ENCODE results near the gene CEP55. TPM values are rescaled to one million over a fixed set of nuclear protein-coding genes. Genes with fewer than 3 reads are reported as not detected.

The CEP55 gene
- total and polyA plus RNA-seq, 2 donors (not counting 1 experiment from before 2014, with no cell fraction given) = 16.1 to 19.0 TPM

DNA sequence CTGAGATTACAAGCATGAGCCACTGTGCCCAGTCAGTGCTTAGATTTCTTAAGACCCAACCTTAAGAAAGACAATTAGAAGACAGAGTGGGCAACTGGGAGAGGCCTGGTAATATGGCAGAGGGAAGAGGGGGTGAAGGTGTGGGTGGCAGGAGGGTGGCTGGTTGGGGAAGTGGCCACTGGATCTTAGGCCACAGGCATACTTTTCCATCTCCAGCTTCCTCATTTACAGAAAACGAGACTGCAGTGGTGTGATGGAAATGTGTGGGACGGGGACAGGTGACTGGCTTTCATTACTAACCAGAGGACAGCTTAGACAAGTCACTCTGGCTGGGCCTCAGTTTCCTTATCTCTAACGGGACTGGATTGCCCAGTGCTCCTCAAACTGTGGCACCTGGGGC, 69.0 kb downstream of the CEP55 start:
- Histone ChIP-seq H3K27me3 (ENCODE audit: control insufficient read depth, insufficient read depth, low read length) (peaks cover 25% of the 10 kb centered on the region), H3K9ac (ENCODE audit: insufficient read depth, low read length) (no peak overlapping the region), H3K9me3 (ENCODE audit: control insufficient read depth, insufficient read depth, low read depth, low read length) (no peaks in the 10 kb centered on the region), H3K4me1 (ENCODE audit: control insufficient read depth, extremely low read depth, insufficient read depth, low read length) (no peaks in the 10 kb centered on the region), H3K27ac (ENCODE audit: insufficient read depth, low read length) (no peak overlapping the region), H3K36me3 (ENCODE audit: control insufficient read depth, insufficient read depth, low read length) (no peaks in the 10 kb centered on the region), H3K4me2 (ENCODE audit: extremely low read depth, insufficient read depth, low read length) (no peak overlapping the region), H2AFZ (ENCODE audit: low read length) (no peak overlapping the region), H3K4me3 (replicated peaks in 1 of 4; ENCODE audit: control extremely low read depth in 1 of 4, insufficient read depth in 1 of 4, low read depth in 3 of 4, low read length in 4 of 4) (no peak overlapping the region), H3K79me2 (ENCODE audit: control insufficient read depth, insufficient read depth, low read length) (no peaks in the 10 kb centered on the region), H4K20me1 (ENCODE audit: control insufficient read depth, extremely low read depth, insufficient read depth, low read length) (no peaks in the 10 kb centered on the region)
- TF ChIP-seq, protein P1, sequence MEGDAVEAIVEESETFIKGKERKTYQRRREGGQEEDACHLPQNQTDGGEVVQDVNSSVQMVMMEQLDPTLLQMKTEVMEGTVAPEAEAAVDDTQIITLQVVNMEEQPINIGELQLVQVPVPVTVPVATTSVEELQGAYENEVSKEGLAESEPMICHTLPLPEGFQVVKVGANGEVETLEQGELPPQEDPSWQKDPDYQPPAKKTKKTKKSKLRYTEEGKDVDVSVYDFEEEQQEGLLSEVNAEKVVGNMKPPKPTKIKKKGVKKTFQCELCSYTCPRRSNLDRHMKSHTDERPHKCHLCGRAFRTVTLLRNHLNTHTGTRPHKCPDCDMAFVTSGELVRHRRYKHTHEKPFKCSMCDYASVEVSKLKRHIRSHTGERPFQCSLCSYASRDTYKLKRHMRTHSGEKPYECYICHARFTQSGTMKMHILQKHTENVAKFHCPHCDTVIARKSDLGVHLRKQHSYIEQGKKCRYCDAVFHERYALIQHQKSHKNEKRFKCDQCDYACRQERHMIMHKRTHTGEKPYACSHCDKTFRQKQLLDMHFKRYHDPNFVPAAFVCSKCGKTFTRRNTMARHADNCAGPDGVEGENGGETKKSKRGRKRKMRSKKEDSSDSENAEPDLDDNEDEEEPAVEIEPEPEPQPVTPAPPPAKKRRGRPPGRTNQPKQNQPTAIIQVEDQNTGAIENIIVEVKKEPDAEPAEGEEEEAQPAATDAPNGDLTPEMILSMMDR (conservative IDR thresholded peaks at IDR 0.05 in 1 of 2, IDR thresholded peaks at IDR 0.05 in 1 of 2; ENCODE audit: low read depth in 1 of 2, low read length in 2 of 2) = no peak
- TF ChIP-seq EZH2 (IDR thresholded peaks at IDR 0.05; ENCODE audit: low read length, missing control alignments) = no peak
- DNase-seq (ENCODE audit: low read depth in 2 of 2) = no peak

DNA sequence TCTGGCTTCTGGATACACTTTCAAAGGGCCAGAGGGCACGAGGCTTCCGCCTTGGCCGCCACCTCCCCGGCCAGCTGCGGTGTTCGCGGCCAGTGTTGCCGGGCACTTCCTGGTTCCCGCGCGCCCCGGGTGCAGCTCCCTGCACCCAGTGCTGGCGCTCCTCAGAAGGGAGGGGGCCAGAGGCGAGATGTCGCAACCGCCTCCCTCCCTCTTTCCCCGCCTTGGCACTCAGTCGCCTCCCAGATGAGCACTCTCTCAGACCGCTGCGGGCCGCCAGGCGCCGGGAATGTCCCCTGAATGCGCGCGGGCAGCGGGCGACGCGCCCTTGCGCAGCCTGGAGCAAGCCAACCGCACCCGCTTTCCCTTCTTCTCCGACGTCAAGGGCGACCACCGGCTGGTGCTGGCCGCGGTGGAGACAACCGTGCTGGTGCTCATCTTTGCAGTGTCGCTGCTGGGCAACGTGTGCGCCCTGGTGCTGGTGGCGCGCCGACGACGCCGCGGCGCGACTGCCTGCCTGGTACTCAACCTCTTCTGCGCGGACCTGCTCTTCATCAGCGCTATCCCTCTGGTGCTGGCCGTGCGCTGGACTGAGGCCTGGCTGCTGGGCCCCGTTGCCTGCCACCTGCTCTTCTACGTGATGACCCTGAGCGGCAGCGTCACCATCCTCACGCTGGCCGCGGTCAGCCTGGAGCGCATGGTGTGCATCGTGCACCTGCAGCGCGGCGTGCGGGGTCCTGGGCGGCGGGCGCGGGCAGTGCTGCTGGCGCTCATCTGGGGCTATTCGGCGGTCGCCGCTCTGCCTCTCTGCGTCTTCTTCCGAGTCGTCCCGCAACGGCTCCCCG, 70.2 kb downstream of the CEP55 start, which contains the start of gene FFAR4:
FFAR4 (plus strand) TSS at position 231 of the 842 bp plus-strand sequence; CDS start at position 287, 56 bp downstream.
- Histone ChIP-seq H3K4me2 (ENCODE audit: extremely low read depth, insufficient read depth, low read length) (peak within 1 kb of the TSS; percentile 13), H4K20me1 (ENCODE audit: control insufficient read depth, extremely low read depth, insufficient read depth, low read length) (no peaks in the 10 kb centered on the region), H3K27ac (ENCODE audit: insufficient read depth, low read length) (no peak within 1 kb of the TSS), H3K9ac (ENCODE audit: insufficient read depth, low read length) (no peak within 1 kb of the TSS), H3K27me3 (ENCODE audit: control insufficient read depth, insufficient read depth, low read length) (peaks cover 32% of the 10 kb centered on the region), H3K36me3 (ENCODE audit: control insufficient read depth, insufficient read depth, low read length) (no peaks in the 10 kb centered on the region), H3K4me3 (replicated peaks in 1 of 4; ENCODE audit: control extremely low read depth in 1 of 4, insufficient read depth in 1 of 4, low read depth in 3 of 4, low read length in 4 of 4) (no peak within 1 kb of the TSS), H3K9me3 (ENCODE audit: control insufficient read depth, insufficient read depth, low read depth, low read length) (no peaks in the 10 kb centered on the region), H2AFZ (ENCODE audit: low read length) (no peak within 1 kb of the TSS), H3K79me2 (ENCODE audit: control insufficient read depth, insufficient read depth, low read length) (no peaks in the 10 kb centered on the region), H3K4me1 (ENCODE audit: control insufficient read depth, extremely low read depth, insufficient read depth, low read length) (no peaks in the 10 kb centered on the region)
- no peak for DNase-seq (ENCODE audit: low read depth in 2 of 2)
- TF ChIP-seq, protein P1 (conservative IDR thresholded peaks at IDR 0.05 in 1 of 2, IDR thresholded peaks at IDR 0.05 in 1 of 2; ENCODE audit: low read depth in 1 of 2, low read length in 2 of 2) = no peak
- peak; percentile 21 for TF ChIP-seq EZH2 (IDR thresholded peaks at IDR 0.05; ENCODE audit: low read length, missing control alignments)

DNA sequence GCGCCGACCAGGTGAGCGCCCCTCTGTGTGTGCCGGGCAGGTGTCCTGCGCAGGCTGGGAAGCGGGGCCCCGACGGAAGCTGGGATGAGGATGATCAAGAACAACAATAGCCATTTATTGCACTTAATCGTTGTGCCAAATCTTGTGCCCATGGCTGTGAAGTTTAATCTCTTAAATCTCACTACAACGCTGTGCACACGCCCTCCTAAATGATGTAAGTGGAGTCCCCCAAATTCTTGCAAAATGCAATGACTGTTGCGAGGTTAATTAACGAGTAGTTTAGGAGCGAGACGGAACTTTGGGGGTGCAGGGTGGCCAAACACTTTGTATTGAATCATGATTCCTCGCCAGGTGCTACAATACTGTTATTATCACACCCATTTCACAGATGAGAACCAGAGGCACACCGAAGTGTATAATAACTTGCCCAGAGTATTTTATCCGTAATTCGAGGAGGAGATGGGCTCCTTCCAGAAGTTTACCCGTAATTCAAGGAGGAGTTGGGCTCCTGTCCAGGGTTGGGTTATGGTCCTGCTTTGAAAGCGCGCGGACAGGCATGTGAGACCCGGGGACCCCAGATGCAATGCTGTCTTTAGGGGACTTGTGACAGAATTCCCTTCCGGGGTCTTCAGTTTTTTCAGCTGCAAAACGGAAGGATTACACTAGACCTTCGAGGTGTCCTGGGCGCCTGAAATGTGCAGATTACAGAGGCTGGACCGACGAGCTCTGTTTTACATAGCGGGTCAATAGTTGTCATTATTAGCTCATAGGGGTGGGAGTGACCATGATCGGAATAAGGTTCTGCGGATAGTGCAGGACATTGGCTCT, 71.1 kb downstream of the CEP55 start:
- peaks cover 34% of the 10 kb centered on the region for H3K27me3 ChIP-seq (ENCODE audit: control insufficient read depth, insufficient read depth, low read length)
- no peaks in the 10 kb centered on the region for H4K20me1 ChIP-seq (ENCODE audit: control insufficient read depth, extremely low read depth, insufficient read depth, low read length)
- no peaks in the 10 kb centered on the region for H3K36me3 ChIP-seq (ENCODE audit: control insufficient read depth, insufficient read depth, low read length)
- no peak overlapping the region for H3K4me3 ChIP-seq (replicated peaks in 1 of 4; ENCODE audit: control extremely low read depth in 1 of 4, insufficient read depth in 1 of 4, low read depth in 3 of 4, low read length in 4 of 4)
- TF ChIP-seq EZH2 (IDR thresholded peaks at IDR 0.05; ENCODE audit: low read length, missing control alignments) = no peak
- TF ChIP-seq, protein P1 (conservative IDR thresholded peaks at IDR 0.05 in 1 of 2, IDR thresholded peaks at IDR 0.05 in 1 of 2; ENCODE audit: low read depth in 1 of 2, low read length in 2 of 2) = no peak
- H3K9me3 ChIP-seq (ENCODE audit: control insufficient read depth, insufficient read depth, low read depth, low read length) = no peaks in the 10 kb centered on the region
- no peak overlapping the region for H3K27ac ChIP-seq (ENCODE audit: insufficient read depth, low read length)
- no peak overlapping the region for H2AFZ ChIP-seq (ENCODE audit: low read length)
- no peak overlapping the region for H3K4me2 ChIP-seq (ENCODE audit: extremely low read depth, insufficient read depth, low read length)
- H3K79me2 ChIP-seq (ENCODE audit: control insufficient read depth, insufficient read depth, low read length) = no peaks in the 10 kb centered on the region
- DNase-seq (ENCODE audit: low read depth in 2 of 2) = no peak
- H3K4me1 ChIP-seq (ENCODE audit: control insufficient read depth, extremely low read depth, insufficient read depth, low read length) = no peaks in the 10 kb centered on the region
- no peak overlapping the region for H3K9ac ChIP-seq (ENCODE audit: insufficient read depth, low read length)
